AG10803 (cell line): Measurements from ENCODE around the gene PRR15L.
"Not testable (repeated sequence)": the region's sequence is repeated elsewhere in the genome, so short reads cannot be mapped to it uniquely, and the experiment has no call there.

ENCODE experiments used
- DNase-seq: peaks from one replicate; pipeline ENCODE4 v3.0.0; 2010; ENCODE audit warnings: low read depth
- H3K4me3 ChIP-seq: 2 replicates; pipeline ENCODE4 v1.5.1; 2011; ENCODE audit warnings: mild to moderate bottlenecking, low read length, control low read depth
- CTCF ChIP-seq: conservative IDR thresholded peaks from 2 replicates; pipeline ENCODE4 v1.5.1; 2011; ENCODE audit warnings: mild to moderate bottlenecking, low read length, control low read depth, inconsistent platforms

The PRR15L gene, protein sequence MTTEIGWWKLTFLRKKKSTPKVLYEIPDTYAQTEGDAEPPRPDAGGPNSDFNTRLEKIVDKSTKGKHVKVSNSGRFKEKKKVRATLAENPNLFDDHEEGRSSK

GRCh38 chr17:47957591-47958490 lies at the start of gene PRR15L:
TSS of gene PRR15L (minus strand) at chr17:47957883. CDS start at chr17:47953234, 4,649 bp downstream.
- TF ChIP-seq CTCF, result no peak
- no peak for DNase-seq
- no peak within 1 kb of the TSS for H3K4me3 ChIP-seq

- no peak for TF ChIP-seq CTCF
- no peak overlapping the region for H3K4me3 ChIP-seq
- no peak for DNase-seq
These were observed 49.4 kb upstream of the PRR15L start for GRCh38 chr17:48006936-48007709.

DNA sequence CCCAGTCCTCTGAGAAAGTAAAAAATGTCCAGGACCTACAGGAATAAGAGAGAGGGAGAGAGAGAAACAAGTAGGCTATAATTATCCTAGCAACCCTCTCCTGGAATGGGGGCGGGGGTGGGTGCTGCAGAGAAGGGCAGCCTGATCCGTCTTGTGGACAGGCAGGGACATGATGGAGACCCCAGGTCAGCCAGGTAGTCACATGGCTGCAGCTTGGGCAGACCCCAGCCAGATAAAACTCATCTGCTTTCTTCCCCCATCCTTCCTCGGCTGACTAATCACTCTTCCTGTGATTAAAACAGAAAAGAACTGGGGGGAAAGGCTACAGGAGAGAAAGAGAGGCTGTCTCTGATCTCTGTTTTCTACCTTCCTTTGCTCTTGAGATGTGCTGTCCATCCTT lies 47.3 kb upstream of the PRR15L start:
- DNase-seq, result no peak
- H3K4me3 ChIP-seq, result no peak overlapping the region
- no peak for TF ChIP-seq CTCF

- TF ChIP-seq CTCF, result no peak
- no peak for DNase-seq
- H3K4me3 ChIP-seq, result no peak overlapping the region
These were observed 45.9 kb upstream of the PRR15L start for GRCh38 chr17:48003417-48004151.

DNA sequence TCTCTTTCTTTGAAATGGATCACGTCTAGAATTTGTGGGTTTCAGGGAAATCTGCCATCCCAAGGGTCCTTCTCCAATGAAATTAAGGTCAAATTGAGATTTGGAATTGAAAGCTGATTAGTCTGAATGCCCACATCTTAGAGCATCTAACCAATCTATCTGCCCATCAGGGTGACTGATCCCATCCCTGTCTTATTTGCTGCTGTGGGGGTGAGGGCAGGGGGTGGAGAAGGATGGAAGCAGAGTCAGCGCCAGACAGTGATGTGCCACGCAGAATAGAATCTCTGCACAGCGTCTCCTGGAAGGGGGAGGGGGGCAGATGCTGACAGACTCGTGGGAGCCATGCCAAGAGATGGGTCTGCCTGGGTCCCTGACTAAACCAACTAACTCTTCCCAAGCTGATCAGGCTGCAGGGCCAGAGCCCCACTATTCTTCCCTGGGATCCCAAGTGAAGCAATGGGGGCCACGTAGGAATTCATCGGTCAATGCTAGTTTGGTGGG lies 45.3 kb upstream of the PRR15L start:
- H3K4me3 ChIP-seq, result no peak overlapping the region
- no peak for DNase-seq
- no peak for TF ChIP-seq CTCF

- peak; percentile 77 for DNase-seq
These were observed 44.7 kb upstream of the PRR15L start for GRCh38 chr17:48002266-48002915.

GRCh38 chr17:48001657-48002056 lies 44.0 kb upstream of the PRR15L start:
- not testable (repeated sequence) for DNase-seq, H3K4me3 ChIP-seq

More at GRCh38 chr17:48002266-48002915, 44.7 kb upstream of the PRR15L start:
- no peak overlapping the region for H3K4me3 ChIP-seq
- no peak for TF ChIP-seq CTCF
